Bone marrow (tissue), 2 donors: ENCODE data around the gene SLC38A3.
"Not testable (repeated sequence)": the region's sequence is repeated elsewhere in the genome, so short reads cannot be mapped to it uniquely, and the experiment has no call there.

ENCODE experiments used
- DNase-seq, 2 donors: peaks; one replicate each; lab custom pipeline; 2025; lab: John Stamatoyannopoulos, UW

The SLC38A3 gene

DNA sequence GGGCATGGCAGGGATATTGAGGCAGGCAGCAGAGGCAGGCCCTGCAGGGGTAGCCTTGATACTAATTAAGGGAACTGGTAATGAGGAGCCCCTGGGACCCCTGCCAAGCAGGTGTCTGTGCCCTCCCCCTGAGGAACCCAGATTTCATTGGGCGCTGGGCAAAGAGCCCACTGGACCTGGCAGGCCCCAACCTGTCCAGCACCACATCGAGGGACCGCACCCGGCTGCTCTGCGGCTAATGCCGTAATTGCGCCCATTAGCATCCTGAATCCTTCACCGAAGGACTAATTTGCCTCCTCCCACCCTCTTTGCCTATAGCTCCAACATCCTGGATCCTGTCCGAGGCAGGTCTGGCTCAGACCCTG is 50.2 kb downstream of the SLC38A3 start:
- no peak for DNase-seq

DNA sequence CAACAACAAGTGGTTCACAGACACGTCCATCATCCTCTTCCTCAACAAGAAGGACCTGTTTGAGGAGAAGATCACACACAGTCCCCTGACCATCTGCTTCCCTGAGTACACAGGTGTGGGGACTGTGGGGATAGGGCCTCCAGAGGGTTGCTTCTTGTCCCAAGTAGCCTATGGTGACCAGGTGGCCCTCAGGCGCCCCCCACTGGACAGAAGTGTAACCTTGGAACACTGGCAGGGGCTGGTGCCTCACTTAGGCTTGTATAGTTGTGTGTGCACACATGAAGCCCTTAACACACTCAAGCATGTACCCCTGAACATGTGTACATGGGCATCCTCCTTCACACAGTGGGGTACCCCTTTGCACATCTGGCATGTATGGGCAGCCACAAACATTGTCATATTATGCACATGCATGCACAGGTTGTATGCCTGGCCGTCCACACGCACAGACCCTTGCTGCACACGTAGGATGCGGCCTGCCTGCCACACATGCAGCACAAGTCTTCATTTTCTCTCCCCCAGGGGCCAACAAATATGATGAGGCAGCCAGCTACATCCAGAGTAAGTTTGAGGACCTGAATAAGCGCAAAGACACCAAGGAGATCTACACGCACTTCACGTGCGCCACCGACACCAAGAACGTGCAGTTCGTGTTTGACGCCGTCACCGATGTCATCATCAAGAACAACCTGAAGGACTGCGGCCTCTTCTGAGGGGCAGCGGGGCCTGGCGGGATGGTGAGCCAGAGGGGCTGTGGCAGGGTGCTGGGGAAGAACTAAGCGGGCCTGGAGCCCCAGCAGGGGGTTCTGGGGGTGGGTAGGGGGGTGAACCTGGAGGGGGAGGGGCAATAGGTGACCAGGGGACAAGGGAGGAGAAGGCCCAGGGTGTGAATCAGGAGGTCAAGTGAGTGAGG is 52.2 kb downstream of the SLC38A3 start:
- DNase-seq = peak in 1 of 2 donors; percentile 10

DNA sequence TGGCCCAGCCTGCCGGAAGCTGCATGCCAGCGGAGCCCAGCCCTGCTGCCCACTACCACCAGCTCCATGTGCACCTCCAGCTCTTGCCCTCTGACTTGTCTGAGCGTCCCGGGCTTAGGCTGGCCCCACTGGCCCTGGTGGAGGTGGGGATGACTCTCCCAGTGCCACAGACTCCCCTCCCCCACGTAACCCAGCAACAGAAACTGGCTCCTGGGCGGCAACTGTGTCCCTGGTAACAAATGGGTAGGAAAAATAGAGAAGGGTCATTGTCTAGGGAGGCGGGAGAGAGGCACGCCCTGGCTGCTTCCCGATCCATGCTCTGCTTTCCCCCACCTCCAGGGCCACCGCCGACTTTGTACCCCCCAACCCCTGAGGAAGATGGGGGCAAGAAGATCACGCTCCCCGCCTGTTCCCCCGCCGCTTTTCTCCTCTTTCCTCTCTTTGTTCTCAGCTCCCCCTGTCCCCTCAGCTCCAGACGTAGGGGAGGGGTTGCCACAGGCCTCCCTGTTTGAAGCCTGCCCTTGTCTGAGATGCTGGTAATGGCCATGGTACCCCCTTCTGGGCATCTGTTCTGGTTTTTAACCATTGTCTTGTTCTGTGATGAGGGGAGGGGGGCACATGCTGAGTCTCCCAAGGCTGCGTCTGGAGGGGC is 53.1 kb downstream of the SLC38A3 start:
- no peak for DNase-seq

DNA sequence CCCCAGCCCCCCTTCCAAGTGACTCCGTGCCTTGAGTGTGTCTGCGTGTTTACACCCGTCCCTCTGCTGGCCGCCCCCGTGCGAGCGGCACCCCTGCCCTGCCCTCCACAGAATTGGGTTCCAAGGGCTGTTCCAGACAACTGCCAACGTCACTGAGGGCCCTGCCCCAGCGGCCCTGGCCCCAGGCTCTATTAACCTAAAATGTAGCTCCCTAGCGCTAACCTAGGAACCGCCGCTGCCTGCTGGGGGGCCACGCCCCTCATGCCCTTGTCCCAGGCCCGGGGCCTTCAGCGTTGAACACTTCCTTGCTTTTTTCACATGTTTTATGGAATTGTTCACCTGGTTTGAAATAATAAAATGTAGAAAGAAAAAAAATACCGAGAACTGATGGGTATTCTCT is 53.9 kb downstream of the SLC38A3 start:
- no peak for DNase-seq

DNA sequence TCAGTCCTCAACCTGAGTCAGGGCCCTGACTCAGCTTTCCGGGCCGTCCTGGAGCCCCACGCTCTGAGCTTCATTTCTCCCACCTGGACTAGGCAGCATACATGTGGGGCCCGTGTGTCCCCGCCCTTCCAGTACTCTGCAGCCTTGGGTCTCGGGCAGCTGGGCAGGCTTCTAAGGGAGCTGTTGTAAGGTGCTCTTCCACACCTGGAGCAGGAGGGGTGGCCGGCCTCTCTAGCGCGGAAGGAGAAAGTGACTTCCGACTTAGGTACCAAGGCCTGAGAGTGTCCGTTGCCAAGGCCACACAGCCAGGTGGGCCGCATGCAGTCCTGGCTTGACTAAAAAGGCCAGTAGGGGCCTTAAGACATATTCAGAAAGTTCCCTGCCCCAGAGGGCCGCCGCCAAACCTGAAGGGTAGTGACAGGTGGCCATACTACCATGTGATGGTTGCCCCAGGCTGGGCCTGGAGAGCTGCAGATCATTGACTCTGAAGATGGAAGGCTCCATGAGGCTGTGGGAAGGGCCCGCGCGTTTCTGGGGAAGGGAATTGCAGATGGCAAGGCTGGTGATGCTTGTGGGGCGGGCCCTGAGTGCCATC is 54.5 kb downstream of the SLC38A3 start:
- DNase-seq = no peak

DNA sequence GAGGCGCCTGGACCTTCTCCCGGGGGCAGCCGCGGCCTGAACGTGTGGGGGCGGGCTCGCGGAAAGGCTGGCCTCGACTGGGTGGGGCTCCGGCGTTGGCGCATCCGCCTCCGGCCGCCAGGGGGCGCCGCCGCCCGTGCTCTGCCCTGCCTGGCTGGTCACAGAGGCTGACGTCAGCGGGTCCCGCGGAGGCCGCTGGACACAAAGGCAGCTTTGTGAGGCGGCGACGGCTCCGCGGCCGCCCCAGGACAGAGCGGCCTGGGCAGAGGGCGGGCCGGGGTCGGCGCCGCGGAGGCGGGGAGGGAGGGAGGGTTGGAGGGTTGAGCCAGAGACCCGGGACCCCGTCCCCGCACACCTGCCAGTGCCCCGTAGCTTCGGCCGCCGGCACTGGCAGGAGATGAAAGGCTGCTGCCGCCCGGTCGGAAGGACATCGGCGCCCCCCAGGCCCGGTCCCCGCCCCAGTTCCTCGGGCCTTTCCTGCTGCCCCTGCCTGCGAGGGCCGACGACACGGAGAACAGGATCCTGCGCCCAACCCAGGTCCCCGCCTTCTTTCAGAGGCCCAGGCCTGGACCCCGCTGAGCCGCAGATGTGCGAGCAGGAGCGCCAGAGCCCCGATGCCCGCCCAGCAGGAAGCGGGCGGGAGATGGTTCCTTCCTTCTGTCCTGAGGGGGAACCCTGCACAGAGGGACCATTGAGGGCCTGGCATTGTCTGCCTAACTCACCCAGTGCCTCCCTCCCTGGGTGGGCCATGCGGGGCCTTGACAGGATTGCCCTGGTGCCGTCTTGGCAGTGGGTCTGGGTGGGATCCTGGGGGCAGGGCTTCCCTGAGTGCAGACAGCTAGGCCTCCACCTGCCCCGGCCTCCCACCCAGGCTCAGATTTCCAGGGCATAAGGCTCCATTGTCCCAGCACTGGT is 55.2 kb downstream of the SLC38A3 start:
- peak; percentile 32 to 79 for DNase-seq

DNA sequence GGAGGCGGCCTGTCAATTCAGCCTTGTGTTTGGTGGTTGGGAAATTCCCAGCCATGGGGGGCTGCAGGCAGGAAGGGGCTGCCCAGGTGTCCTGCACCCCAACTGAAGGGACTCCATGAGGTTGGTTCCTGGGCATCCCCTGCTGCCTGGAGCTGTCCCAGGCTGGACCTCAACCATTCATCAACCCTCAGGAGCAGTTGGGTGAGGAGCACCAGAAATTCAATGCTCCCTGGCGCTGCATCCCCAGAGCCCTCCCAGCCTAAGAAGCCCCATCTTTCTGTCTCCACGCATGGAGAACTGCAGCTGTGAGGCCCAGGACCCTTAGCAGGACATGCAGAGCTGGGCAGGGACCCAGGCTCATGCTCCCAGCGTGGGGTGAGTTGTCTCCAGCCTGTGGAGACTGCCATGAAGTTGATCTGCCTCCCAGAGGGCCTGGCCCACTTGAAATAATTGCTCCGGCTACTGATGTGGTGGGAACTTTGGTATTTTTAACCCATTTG is 55.9 kb downstream of the SLC38A3 start:
- DNase-seq = no peak

DNA sequence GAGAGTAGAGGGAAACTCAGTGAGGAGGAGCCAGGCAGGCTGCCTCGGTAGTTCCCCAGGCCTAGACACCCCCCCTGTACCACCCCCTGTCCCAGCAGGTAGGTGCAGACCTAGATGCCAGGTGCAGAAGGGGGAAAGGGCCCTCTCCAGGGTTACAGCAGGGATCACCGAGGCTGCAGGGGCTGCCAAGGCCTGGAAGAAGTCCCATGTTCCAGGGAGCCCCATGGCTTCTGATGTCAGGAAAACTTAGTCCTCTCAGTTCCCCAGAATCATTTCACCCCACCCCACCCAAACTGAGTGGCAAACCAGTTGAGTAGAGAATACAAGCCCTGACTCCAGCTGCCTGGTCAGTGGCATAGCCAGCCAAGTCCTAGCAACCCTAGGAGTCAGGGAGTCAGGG is 56.4 kb downstream of the SLC38A3 start:
- DNase-seq = no peak

DNA sequence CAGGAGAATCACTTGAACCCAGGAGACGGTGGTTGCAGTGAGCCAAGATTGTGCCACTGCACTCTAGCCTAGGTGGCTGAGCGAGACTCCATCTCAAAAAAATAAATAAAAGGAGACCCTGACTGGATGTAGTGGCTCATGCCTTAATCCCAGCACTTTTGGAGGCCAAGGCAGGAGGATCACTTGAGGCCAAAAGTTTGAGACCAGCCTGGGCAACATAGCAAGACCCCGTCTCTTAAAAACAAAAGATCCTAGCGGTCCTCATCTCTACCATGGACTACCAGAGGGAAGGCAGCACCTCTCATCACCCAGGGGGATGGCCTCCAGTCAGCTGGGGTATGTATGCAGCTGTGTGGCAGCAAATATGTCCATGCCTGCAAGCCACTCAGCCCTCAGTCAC is 57.1 kb downstream of the SLC38A3 start:
- DNase-seq = not testable (repeated sequence)

DNA sequence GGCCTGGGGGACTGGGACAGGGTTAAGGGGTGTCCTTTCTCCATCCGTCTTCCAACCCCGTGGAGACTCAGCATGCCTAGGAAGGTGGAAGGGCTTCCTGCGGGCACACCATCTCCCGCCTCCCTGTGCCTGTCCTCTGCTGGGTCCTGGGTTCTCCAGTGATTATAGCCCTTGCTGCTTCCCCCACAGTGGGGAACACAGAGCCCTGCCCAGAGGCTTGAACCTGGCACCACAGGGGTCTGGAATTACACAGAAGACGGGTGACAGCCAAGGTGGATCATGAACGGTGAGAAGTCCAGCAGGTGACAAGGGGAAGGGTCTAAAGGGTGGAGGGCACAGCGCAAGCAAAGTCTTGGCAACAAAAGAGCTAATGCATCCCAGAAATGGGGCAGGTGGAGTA is 57.7 kb downstream of the SLC38A3 start:
- no peak for DNase-seq

DNA sequence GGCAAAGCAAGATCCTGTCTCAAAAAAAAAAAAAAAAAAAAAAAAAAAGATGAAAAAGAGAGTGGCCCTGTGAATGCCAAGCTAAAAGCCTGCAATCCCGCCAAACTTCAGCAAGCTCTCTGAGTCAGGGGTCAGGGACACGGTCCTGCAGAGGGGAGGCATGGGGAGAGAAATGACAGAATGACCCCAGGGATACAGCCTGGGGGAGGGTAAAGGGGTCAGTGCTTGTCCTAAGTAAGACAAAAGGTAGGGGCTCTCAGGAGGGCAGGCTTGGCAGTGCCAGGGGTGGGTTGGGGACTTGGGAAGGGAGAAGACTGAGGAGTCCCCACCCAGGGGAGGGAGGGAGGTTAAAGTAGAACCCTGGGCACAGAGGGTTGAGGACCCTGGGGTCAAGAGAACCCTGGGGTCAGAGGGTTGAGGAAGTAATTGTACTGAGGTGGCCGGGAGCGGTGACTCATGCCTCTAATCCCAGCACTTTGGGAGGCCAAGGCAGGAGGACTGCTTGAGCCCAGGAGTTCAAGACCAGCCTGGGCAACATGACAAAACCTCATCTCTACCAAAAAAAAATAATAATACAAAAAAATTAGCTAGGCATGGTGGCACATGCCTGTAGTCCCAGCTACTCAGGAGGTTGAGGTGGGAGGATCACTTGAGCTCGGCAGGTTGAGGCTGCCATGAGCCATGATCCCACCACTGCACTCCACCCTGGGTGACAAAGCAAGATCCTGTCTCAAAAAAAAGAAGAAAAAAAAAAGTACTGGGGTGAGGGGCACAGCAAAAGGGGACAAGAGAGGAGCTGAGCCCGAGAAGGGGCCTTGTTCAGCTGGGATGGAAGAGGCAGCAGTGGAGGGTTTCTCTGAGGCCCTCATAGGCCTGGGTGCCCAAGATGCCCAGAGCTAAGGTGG is 58.7 kb downstream of the SLC38A3 start:
- DNase-seq = no peak

DNA sequence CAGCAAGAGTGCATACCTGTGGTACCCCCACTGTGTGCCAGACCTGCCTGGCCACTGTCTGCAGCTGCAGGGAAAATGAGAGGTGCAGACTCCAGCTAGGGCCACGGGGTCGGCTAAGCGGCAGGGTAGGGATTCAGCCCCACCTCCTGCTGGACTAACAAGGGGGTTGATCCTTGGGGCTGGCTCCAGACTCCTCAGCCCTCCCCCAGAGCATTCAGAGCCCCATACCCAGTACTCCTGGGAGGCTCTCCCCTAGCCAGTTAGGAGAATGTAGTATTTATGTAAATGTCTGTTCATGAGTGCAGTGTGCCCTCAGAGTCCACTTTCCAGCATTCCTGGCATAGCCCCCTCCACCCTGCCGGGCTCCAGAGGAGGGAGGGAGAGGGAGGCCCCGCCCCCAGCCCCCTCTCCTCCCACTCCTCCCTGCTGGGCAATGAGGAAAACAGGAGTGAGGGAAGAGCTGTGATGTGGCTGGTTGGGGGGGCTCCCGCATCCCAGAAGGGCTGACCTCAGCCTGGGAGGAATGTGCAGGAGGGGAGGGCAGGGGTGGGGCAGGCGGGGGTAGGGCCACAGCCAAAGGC is 59.4 kb downstream of the SLC38A3 start:
- no peak for DNase-seq

DNA sequence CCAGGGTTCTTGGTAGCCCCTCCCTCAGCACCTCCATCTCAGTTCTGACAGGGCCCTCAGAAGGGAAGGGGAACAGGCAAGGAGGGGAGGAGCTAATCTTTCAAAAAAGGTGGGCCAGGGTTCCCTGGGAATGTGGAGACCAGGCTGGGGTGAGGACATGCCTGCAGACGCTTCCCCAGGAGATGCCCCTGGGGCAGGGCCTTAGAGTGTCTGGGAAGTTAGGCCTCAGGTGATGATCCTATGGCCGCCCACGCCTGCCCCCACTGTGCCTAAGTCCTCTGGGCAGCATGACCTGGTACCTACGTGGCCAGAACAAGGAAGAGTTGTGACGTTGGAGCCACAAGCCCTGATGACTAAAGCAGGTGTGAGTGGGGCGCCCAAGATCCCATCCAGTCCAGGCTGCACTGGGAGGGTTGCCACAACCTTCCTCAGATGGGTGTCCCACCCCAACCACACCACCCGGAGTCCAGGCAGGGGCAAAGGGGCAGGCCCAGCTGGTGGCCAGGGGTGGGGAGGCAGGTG is 60.0 kb downstream of the SLC38A3 start:
- DNase-seq = no peak

DNA sequence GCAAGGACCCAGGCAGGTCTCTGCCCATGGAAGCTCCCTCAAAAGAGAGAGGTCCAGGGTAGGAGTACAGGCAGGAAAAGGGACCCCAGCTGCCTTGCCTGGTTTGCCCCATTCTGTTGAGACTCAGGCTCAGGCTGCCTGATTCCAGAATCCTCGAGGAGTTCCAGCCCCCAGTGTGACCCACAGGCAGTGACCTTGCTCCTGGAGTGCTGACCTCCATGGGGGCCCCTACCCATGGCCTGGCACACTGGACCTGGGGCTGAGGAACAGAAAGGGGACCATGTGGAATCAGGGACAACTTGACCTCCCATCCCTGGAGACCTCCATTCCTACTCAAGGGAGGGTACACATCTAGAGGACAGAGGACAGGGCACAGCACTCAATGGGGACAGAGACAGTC is 60.5 kb downstream of the SLC38A3 start:
- DNase-seq = no peak

DNA sequence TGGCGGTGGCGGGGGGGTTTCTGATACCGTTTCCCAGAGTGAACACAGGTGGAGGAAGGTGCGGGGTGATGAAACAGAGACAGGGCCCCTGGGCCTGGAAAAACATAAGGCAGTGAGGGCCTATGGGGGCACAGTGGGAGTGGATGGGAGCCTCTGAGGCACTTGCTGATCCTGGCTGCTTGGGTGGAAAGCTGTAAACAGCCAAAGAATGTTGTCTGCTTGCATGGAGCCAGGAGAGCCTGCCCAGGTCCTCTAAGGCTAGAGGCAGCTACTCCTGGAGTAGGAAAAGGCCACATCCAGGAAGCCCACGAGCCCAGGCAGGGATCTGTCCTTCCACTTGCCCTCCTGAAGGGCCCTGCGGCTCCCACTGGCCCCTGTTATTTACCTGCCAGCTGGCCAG is 60.9 kb downstream of the SLC38A3 start:
- no peak for DNase-seq

DNA sequence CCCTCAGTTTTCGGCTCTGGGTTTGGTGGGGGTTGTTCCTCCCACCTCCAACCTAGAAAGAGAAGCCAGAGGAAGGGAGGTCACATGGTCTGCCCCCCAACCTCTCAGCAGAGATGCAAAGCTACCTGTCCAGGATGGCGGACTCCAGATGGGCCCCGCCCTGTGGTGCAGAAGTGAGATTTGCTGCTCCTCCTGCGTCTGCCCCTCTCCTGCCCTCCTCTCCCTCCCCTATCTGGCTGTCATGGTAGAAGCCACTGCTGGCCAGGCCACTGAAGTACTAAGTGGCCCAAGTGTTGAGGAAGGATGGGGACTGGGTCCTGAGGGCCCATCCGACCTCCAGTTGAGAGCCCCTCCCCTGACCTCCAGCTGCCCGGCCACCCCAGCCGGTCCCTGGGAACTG is 61.8 kb downstream of the SLC38A3 start:
- no peak for DNase-seq

DNA sequence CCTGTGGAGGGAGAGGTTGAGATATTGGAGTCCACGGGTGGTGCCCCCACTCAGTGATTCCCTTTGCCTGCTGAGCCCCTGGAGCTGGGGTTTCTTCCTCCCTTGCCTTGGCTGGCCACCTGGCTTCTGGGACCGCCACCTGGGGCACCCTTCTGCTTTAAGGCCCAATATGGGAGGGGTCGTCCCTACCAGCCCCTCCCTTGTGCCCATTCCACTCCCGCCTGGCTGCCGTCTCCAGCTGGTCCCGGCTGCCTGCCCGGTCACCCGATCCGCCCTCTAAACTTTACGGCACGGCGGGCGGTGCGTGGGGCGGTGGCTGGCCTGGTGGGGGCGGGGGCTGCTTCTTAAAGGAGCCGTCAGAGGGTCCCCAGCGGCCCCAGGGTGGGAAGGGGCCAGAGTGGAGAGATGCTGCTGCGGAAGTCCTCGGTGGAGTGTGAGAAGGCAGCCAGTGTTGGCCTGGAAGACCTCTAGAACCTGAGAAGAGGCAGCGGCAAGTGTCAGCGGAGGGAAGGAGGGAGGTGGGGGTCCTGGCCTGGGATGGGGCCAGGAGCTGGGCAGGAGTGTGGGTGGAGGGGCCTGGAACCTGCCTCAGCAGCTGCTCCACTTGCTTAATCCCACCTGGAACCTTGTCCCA is 62.3 kb downstream of the SLC38A3 start:
- DNase-seq = no peak

DNA sequence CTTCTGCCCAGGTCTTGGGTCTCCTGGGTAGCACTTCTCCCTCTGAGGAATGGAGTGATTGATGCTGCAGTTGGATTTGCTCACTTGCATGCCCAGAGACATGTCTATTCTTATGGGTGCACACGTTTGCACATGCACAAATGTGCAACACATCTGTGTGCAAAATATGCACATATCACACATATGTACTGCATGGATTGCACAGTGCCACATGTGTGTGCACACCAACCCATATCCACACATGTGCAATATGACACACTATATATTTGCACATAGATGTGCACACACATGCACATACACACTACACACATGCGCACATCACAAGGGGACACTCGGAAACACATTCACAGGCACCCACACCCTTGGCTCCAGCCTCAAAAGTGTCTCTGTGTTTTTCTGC is 63.2 kb downstream of the SLC38A3 start:
- DNase-seq = no peak

DNA sequence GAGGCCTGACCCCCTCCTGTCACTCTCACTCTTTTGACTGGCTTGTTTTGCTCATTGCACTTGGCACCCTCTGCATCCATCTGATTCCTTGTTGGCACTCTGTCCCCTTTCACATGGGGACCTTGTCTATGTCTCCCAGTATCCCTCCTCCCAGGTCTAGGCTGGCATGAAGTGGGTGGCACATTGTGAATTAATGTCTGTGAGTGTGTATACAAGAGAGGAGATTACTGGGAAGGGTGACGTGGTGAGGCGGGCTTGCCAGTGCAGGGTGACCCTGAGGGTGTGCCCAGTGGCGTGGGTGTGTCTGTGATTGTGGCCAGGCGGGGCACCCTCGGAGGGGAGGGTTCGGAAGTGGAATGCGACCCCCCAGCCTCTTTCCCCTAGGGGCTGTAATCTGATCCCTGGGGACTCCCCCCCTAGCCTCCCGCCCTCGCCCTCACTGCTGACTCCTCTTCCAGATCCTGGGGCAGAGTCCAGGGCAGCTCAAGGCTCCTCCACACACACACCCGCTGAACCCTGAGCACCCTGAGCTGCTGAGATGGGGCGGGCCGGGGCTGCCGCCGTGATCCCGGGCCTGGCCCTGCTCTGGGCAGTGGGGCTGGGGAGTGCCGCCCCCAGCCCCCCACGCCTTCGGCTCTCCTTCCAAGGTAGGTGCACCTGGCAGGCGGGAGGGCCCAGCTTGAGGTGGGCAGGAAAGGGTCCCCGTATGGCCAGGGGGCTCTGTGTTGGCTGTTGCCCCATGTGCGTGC is 63.8 kb downstream of the SLC38A3 start, which contains the start of gene SEMA3B:
Gene SEMA3B (plus strand): TSS at position 445 of the 749 bp plus-strand sequence. CDS start 94 bp downstream, at position 539.
- no peak for DNase-seq
